HG03095 (cell line): ENCODE measurements around the gene ACTA2.

Experiments used
- ATAC-seq: cut with Tn5 transposase; IDR thresholded peaks from one replicate; pipeline ENCODE4 v1.9.1; 2021; ENCODE audit warnings: moderate library complexity; ENCODE audit not compliant: unreplicated experiment

Gene ACTA2

GRCh38 chr10:88896372-88896993 lies 56.1 kb downstream of the ACTA2 start:
- ATAC-seq: no peak

GRCh38 chr10:88895250-88895649 lies 57.3 kb downstream of the ACTA2 start:
- ATAC-seq: no peak

GRCh38 chr10:88893611-88894010 lies 59.0 kb downstream of the ACTA2 start:
- no peak for ATAC-seq

- no peak for ATAC-seq
These were observed 60.2 kb downstream of the ACTA2 start for GRCh38 chr10:88892222-88892967.

- no peak for ATAC-seq
These were observed 61.7 kb downstream of the ACTA2 start for GRCh38 chr10:88890681-88891381.

- peak; percentile 53 for ATAC-seq
These were observed 62.8 kb downstream of the ACTA2 start for GRCh38 chr10:88889559-88890337.

- no peak for ATAC-seq
These were observed 63.6 kb downstream of the ACTA2 start for GRCh38 chr10:88888810-88889445.

- peak; percentile 60 for ATAC-seq
These were observed 66.0 kb downstream of the ACTA2 start for GRCh38 chr10:88886557-88886956.
